Natural killer cell (primary cell): ENCODE results near the gene KIF20B. TPM values are rescaled to one million over a fixed set of nuclear protein-coding genes. Genes with fewer than 3 reads are reported as not detected.

Experiments
- ATAC-seq, 3 donors: fragments of 150-1000 bp in 2 of 3; fragments of 200-7000 bp in 1 of 3; cut with Tn5 transposase; 1 replicate in 1 of 3; 2 replicates in 2 of 3; pipeline ENCODE4 v1.10.0; 2021; ENCODE audit warnings: mild to moderate bottlenecking in 2 of 3, moderate library complexity in 2 of 3
- DNase-seq, 2 donors: peaks; one replicate each; pipeline versions ENCODE4 v3.0.0 to v3.0.0-alpha.2; 2013 to 2021; ENCODE audit warnings: mixed read lengths in 1 of 2
- H3K27ac ChIP-seq: one replicate; pipeline ENCODE4 v1.5.1; 2013; ENCODE audit warnings: mild to moderate bottlenecking, low read length
- H3K27me3 ChIP-seq: one replicate; pipeline ENCODE4 v1.6.1; 2013; ENCODE audit warnings: low read length; ENCODE audit not compliant: control insufficient read depth, insufficient read depth
- H3K36me3 ChIP-seq: one replicate; pipeline ENCODE4 v1.6.1; 2013; ENCODE audit warnings: low read length; ENCODE audit not compliant: control insufficient read depth, insufficient read depth
- H3K4me1 ChIP-seq: one replicate; pipeline ENCODE4 v1.6.1; 2013; ENCODE audit warnings: low read length; ENCODE audit not compliant: control insufficient read depth, insufficient read depth
- H3K4me3 ChIP-seq: one replicate; pipeline ENCODE4 v1.5.1; 2013; ENCODE audit warnings: low read length
- H3K9me3 ChIP-seq: one replicate; pipeline ENCODE4 v1.6.1; 2013; ENCODE audit warnings: low read length; ENCODE audit not compliant: control insufficient read depth, insufficient read depth
- H3K27ac Mint-ChIP-seq, 2 donors: one replicate each; pipeline ENCODE4 v1.8.0; 2022; ENCODE audit warnings: mild to moderate bottlenecking in 2 of 2, mixed read lengths in 2 of 2, moderate library complexity in 1 of 2
- H3K27me3 Mint-ChIP-seq, 2 donors: one replicate each; pipeline ENCODE4 v1.8.0; 2022; ENCODE audit warnings: low read depth in 2 of 2, mixed read lengths in 2 of 2
- H3K36me3 Mint-ChIP-seq: one replicate; pipeline ENCODE4 v1.8.0; 2022; ENCODE audit warnings: mixed read lengths
- H3K4me1 Mint-ChIP-seq, 2 donors: one replicate each; pipeline ENCODE4 v1.8.0; 2022; ENCODE audit warnings: mixed read lengths in 2 of 2
- H3K4me3 Mint-ChIP-seq: one replicate; pipeline ENCODE4 v1.8.0; 2022; ENCODE audit warnings: mild to moderate bottlenecking, moderate library complexity, mixed read lengths
- H3K9me3 Mint-ChIP-seq, 2 donors: one replicate each; pipeline ENCODE4 v1.8.0; 2022; ENCODE audit warnings: mixed read lengths in 2 of 2
- WGBS: methylation state at CpG from one replicate; pipeline ENCODE4 v1.1.7; 2013; ENCODE audit warnings: missing lambda C conversion rate; ENCODE audit not compliant: insufficient coverage; 5-methylcytosine and 5-hydroxymethylcytosine counted together
- intact Hi-C: fragments of 100-400 bp; cut with micrococcal nuclease; formaldehyde crosslinking; loops from one replicate; pipeline ENCODE4 v1.14.2; 2022
- total RNA-seq, 4 donors: library from RNA; stranded (reverse); fragments of 120-200 nt in 1 of 4; gene quantifications; one replicate each; pipeline versions ENCODE4 v1.2.3 to v1.2.4, GENCODE V29; 2013 to 2022
- TF ChIP-seq, protein P1 (sequence below): fragments of 200-600 bp; IDR thresholded peaks from one replicate; pipeline ENCODE4 v1.8.0; 2022; ENCODE audit warnings: antibody characterized with exemption

Gene KIF20B
- total RNA-seq, 3 donors from 2014 or later (not counting 1 experiment from before 2014, with no cell fraction given): 17.2 to 20.2 (median 17.3) TPM

DNA sequence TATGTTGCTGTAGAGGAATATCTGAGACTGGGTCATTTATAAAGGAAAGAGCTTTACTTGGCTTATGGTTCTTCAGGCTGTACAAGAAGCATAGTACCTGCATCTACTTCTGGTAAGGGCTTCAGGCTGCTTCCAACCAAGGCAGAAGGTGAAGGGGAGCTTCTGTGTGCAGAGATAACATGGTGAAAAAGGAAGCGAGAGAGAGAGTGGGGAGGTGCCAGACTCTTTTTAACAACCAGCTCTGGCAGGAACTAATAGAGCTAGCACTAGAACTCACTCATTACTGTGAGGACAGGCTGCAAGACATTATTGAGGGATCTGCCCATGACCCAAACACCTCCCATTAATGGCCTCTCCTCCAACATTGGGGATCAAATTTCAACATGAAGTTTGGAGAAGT, 94.5 kb downstream of the KIF20B start:
- 44% methylated on average over 1 of the region's 1 CpG for WGBS
- H3K27ac ChIP-seq: no peak overlapping the region
- TF ChIP-seq, protein P1, sequence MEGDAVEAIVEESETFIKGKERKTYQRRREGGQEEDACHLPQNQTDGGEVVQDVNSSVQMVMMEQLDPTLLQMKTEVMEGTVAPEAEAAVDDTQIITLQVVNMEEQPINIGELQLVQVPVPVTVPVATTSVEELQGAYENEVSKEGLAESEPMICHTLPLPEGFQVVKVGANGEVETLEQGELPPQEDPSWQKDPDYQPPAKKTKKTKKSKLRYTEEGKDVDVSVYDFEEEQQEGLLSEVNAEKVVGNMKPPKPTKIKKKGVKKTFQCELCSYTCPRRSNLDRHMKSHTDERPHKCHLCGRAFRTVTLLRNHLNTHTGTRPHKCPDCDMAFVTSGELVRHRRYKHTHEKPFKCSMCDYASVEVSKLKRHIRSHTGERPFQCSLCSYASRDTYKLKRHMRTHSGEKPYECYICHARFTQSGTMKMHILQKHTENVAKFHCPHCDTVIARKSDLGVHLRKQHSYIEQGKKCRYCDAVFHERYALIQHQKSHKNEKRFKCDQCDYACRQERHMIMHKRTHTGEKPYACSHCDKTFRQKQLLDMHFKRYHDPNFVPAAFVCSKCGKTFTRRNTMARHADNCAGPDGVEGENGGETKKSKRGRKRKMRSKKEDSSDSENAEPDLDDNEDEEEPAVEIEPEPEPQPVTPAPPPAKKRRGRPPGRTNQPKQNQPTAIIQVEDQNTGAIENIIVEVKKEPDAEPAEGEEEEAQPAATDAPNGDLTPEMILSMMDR: no peak
- intact Hi-C loops: no loop called here
- Mint-ChIP-seq H3K36me3 (no peaks in the 10 kb centered on the region), H3K4me1 (no peaks in the 10 kb centered on the region), H3K9me3 (no peaks in the 10 kb centered on the region), H3K27me3 (peaks cover 12 to 20% of the 10 kb centered on the region in 2 donors), H3K27ac (no peak overlapping the region), H3K4me3 (no peak overlapping the region)
- DNase-seq: no peak
- H3K4me1 ChIP-seq: no peaks in the 10 kb centered on the region
- no peak overlapping the region for H3K4me3 ChIP-seq
- ATAC-seq: no peak
- no peaks in the 10 kb centered on the region for H3K36me3 ChIP-seq
- H3K9me3 ChIP-seq: no peaks in the 10 kb centered on the region
- no peaks in the 10 kb centered on the region for H3K27me3 ChIP-seq

DNA sequence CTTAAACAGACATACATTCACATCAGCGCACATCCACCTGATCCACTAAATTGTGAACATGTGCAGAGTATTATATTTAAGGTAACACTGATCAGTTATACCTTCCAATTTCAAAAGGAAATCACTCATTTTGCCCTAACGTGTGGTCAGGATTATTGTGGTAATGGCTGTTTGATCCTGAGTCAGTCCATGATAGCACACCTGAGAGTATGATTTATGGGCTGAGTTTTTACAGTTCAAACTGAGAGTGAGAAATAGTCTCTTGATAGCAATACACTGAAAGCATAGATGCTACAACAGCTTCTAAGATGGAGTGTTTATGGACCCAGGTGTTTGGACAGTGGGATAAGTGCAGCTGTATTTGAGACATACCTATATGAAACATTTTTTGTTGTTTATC, 96.7 kb downstream of the KIF20B start:
- no peaks in the 10 kb centered on the region for H3K36me3 ChIP-seq
- peaks cover 12 to 24% of the 10 kb centered on the region in 2 donors for H3K27me3 Mint-ChIP-seq
- no peaks in the 10 kb centered on the region for H3K36me3 Mint-ChIP-seq
- no peaks in the 10 kb centered on the region for H3K4me1 Mint-ChIP-seq
- no peaks in the 10 kb centered on the region for H3K4me1 ChIP-seq
- no peak overlapping the region for H3K4me3 ChIP-seq
- H3K27ac ChIP-seq: no peak overlapping the region
- H3K4me3 Mint-ChIP-seq: no peak overlapping the region
- DNase-seq (no peak), ATAC-seq (no peak)
- no peaks in the 10 kb centered on the region for H3K9me3 ChIP-seq
- TF ChIP-seq, protein P1: no peak
- H3K27ac Mint-ChIP-seq: no peak overlapping the region
- no peaks in the 10 kb centered on the region for H3K27me3 ChIP-seq
- no peaks in the 10 kb centered on the region for H3K9me3 Mint-ChIP-seq
- intact Hi-C loops: no loop called here
- no CpG with 5 or more reads among the region's 2 CpGs for WGBS

DNA sequence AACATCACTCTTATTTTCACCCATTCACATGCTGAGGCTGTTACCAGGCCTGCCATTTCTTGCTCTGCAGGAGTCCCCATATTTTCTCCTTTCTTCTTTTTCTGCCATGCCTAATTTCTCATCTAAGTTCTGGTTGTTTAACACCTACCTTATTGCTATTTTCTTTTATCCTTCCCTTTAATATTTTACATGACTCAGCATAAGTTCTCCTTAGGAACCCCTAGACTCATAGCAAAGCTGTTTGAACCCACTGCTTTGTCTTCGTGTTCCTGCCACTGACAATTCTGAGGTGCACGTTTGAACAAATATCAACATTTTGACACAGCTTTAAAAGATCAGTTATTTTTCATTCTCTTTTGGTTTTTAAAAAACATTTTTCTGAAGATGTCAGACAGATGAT, 98.2 kb downstream of the KIF20B start:
- no peak for DNase-seq
- no peak overlapping the region for H3K4me3 Mint-ChIP-seq
- H3K9me3 ChIP-seq: no peaks in the 10 kb centered on the region
- no peak overlapping the region for H3K4me3 ChIP-seq
- H3K27ac ChIP-seq: no peak overlapping the region
- no peaks in the 10 kb centered on the region for H3K4me1 Mint-ChIP-seq
- H3K27me3 ChIP-seq: no peaks in the 10 kb centered on the region
- no peaks in the 10 kb centered on the region for H3K9me3 Mint-ChIP-seq
- H3K36me3 Mint-ChIP-seq: no peaks in the 10 kb centered on the region
- H3K4me1 ChIP-seq: no peaks in the 10 kb centered on the region
- TF ChIP-seq, protein P1: no peak
- no peak for ATAC-seq
- H3K27ac Mint-ChIP-seq: no peak overlapping the region
- 72% methylated on average over 2 of the region's 2 CpGs for WGBS
- no peaks in the 10 kb centered on the region for H3K36me3 ChIP-seq
- intact Hi-C loops: no loop called here
- H3K27me3 Mint-ChIP-seq: peaks cover 9 to 24% of the 10 kb centered on the region in 2 donors

DNA sequence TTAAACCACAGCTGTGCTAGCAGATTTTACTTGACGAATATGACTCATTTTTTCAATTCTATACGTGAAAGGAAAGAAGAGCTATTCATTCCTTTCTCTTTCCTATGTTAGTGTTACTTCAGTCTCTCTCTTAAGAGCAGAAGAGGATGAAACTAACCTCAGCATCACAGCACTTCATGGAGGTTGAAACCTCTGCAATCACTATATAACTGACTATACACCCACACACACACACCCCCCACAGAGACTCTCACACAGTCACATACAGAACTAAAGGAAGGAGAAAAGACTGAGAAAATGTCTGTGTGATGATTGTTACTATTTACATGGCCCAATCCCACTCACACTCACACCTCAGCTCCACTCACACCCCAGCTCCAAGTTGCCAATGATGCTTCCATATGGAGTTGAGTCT, 104.2 kb downstream of the KIF20B start:
- ATAC-seq: no peak
- Mint-ChIP-seq H3K9me3 (no peaks in the 10 kb centered on the region), H3K4me1 (no peaks in the 10 kb centered on the region), H3K36me3 (no peaks in the 10 kb centered on the region), H3K27ac (no peak overlapping the region), H3K27me3 (peaks cover 10 to 50% of the 10 kb centered on the region in 2 donors), H3K4me3 (no peak overlapping the region)
- Histone ChIP-seq H3K9me3 (no peaks in the 10 kb centered on the region), H3K36me3 (no peaks in the 10 kb centered on the region), H3K27ac (no peak overlapping the region), H3K27me3 (no peaks in the 10 kb centered on the region), H3K4me1 (no peaks in the 10 kb centered on the region), H3K4me3 (no peak overlapping the region)
- no peak for DNase-seq
- 48% methylated on average over 2 of the region's 2 CpGs for WGBS
- intact Hi-C loops: no loop called here
- TF ChIP-seq, protein P1: no peak
